Measurements from ENCODE around the gene PGAP3. TPM values are rescaled to one million over a fixed set of nuclear protein-coding genes. Genes with fewer than 3 reads are reported as not detected.

Gene PGAP3
- total and polyA plus RNA-seq, 3 experiments from 2014 or later: 11.8 to 22.4 (median 12.1) TPM

DNA sequence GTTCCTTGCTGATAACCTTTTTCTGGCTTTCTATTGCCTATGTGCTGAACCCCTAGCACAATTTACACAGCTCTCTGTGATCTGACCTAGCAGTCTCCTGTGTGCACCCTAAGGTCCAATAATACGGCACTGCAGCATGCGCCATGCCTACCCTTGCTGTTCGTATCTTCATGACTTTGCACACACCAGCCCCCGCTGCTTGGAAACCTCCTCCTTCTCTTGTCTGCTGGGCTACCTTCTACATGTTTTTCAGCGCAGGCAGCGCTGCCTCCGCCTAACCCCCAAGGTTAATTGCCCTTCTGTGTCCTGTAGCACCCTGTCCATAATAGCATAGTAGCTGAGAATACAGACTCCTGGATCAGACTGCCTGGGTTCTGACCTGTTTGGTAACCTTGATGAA lies 49.5 kb downstream of the PGAP3 start:
- POLR2A ChIA-PET: no interaction called here

DNA sequence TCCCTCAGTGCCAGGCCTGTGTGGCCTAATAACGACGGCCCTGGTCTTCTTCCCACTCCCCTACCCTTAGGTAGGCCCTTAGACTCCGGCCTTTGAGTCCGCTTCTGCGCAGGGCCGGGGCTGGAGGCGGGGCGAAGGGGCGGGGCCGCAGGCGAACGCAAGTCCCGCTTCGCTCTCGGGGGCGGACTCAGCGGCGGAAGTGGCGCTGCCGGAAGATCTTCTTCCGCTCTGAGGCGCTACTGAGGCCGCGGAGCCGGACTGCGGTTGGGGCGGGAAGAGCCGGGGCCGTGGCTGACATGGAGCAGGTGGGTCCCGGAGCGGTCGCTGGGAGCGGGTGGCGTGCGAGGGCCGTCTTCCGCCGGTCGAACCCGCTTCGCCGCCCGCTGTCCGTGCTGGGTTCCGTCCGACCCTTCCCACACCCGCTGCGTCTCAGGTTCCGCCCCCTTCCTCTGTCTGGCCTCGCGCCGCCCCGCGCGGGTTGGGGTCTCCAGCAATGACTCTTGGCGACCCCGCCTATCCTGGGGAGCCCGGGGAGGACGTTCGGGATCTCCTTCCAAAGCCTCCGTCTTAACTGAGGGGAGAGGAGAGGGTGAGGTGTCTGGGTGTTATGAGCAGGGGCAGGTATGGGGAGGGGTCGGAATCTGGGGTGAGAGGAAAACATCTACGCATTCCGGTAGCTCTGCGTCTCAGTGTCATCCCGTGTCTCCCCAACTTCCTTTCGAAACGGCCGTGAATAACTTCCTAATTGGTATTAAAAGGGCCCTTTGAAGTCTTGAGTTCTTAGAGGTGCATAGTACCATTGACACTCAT lies 50.7 kb downstream of the PGAP3 start, which contains the start of gene STARD3:
Gene STARD3 (plus strand): TSS at position 218 of the 810 bp plus-strand sequence. CDS start 16,388 bp downstream, outside the sequence.
- CTCF ChIA-PET: interaction anchor here (0.9 to 10.7 kb wide), 5 partner anchors 15 to 117 kb away, joined by 3 to 161 read pairs (median 25); partner anchors contain the start of gene PPP1R1B
- peak within 1 kb of the TSS; percentile 90 to 96 (median 93) for H3K4me3 Mint-ChIP-seq
- POLR2A ChIA-PET: interaction anchor here (0.6 to 1.1 kb wide), 2 partner anchors 18 to 91 kb away, joined by 3 to 5 read pairs; no protein-coding TSS in a partner anchor
- Histone ChIP-seq H3K27ac (ENCODE audit: low read depth, low read length) (peak within 1 kb of the TSS; percentile 90), H3K27me3 (ENCODE audit: insufficient read depth, low read length, poor library complexity, severe bottlenecking) (no peaks in the 10 kb centered on the region), H3K36me3 (ENCODE audit: insufficient read depth, low read length) (no peaks in the 10 kb centered on the region), H3K4me3 (ENCODE audit: low read length) (peak within 1 kb of the TSS; percentile 98), H3K9me3 (ENCODE audit: low read length) (no peaks in the 10 kb centered on the region), H3K4me1 (ENCODE audit: insufficient read depth, low read length) (peaks cover 55% of the 10 kb centered on the region)
- peak; percentile 84 to 93 (median 89) for DNase-seq
- H3K27ac Mint-ChIP-seq: peak within 1 kb of the TSS; percentile 82 to 98 (median 96)
- peaks cover 55 to 70% (median 61%) of the 10 kb centered on the region in 3 donors for H3K4me1 Mint-ChIP-seq
- H3K27me3 Mint-ChIP-seq: peaks cover 0 to 5% of the 10 kb centered on the region in 2 donors
- no peaks in the 10 kb centered on the region for H3K9me3 Mint-ChIP-seq
- H3K36me3 Mint-ChIP-seq: peaks cover 0 to 16% (median 0%) of the 10 kb centered on the region in 3 donors

More for the DNA sequence above, 49.5 kb downstream of the PGAP3 start:
- no peaks in the 10 kb centered on the region for H3K36me3 ChIP-seq (ENCODE audit: insufficient read depth, low read length)
- H3K27ac ChIP-seq (ENCODE audit: low read depth, low read length): no peak overlapping the region
- no peak for DNase-seq
- CTCF ChIA-PET: interaction anchor here (0.9 to 10.7 kb wide), 3 partner anchors 15 to 91 kb away, joined by 3 to 161 read pairs (median 34); partner anchors contain the start of gene PPP1R1B
- Mint-ChIP-seq H3K9me3 (no peaks in the 10 kb centered on the region), H3K27ac (peak overlapping the region; percentile 48 to 98 (median 92)), H3K4me1 (peaks cover 66 to 81% (median 73%) of the 10 kb centered on the region in 3 donors), H3K36me3 (peaks cover 0 to 17% (median 0%) of the 10 kb centered on the region in 3 donors), H3K27me3 (no peaks in the 10 kb centered on the region), H3K4me3 (peak overlapping the region; percentile 90 to 96 (median 93))
- H3K27me3 ChIP-seq (ENCODE audit: insufficient read depth, low read length, poor library complexity, severe bottlenecking): no peaks in the 10 kb centered on the region
- H3K4me3 ChIP-seq (ENCODE audit: low read length): peak overlapping the region; percentile 98
- H3K9me3 ChIP-seq (ENCODE audit: low read length): no peaks in the 10 kb centered on the region
- peaks cover 67% of the 10 kb centered on the region for H3K4me1 ChIP-seq (ENCODE audit: insufficient read depth, low read length)

DNA sequence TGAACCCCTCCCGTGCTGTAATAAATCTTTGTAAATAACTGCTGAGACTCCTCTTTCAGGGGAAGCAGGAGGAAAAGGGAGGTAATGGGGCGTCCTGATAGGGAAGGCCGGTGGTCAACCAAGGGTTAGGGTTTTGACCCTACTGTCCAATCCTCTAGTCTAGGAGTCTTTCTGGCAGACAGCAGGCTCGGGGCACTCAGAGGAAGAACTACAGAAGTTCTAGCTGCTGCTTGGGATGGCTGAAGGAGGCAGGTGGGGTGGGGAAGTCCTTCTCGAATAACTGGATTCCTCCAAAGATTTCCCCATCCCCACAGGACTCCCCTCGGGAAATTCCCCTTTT lies 51.3 kb downstream of the PGAP3 start:
- DNase-seq: no peak
- CTCF ChIA-PET: interaction anchor here (1.0 to 10.7 kb wide), 3 partner anchors 14 to 117 kb away, joined by 3 to 161 read pairs (median 25); partner anchors contain the start of gene PPP1R1B
- Histone ChIP-seq H3K4me3 (ENCODE audit: low read length) (peak overlapping the region; percentile 98), H3K9me3 (ENCODE audit: low read length) (no peaks in the 10 kb centered on the region), H3K27ac (ENCODE audit: low read depth, low read length) (peak overlapping the region; percentile 90), H3K4me1 (ENCODE audit: insufficient read depth, low read length) (peaks cover 50% of the 10 kb centered on the region), H3K36me3 (ENCODE audit: insufficient read depth, low read length) (no peaks in the 10 kb centered on the region), H3K27me3 (ENCODE audit: insufficient read depth, low read length, poor library complexity, severe bottlenecking) (no peaks in the 10 kb centered on the region)
- Mint-ChIP-seq H3K27ac (peak overlapping the region; percentile 74 to 98 (median 93)), H3K9me3 (no peaks in the 10 kb centered on the region), H3K4me3 (peak overlapping the region; percentile 90 to 96 (median 93)), H3K4me1 (peaks cover 51 to 64% (median 55%) of the 10 kb centered on the region in 3 donors), H3K36me3 (peaks cover 0 to 16% (median 0%) of the 10 kb centered on the region in 3 donors), H3K27me3 (peaks cover 0 to 10% of the 10 kb centered on the region in 2 donors)
- POLR2A ChIA-PET: no interaction called here

DNA sequence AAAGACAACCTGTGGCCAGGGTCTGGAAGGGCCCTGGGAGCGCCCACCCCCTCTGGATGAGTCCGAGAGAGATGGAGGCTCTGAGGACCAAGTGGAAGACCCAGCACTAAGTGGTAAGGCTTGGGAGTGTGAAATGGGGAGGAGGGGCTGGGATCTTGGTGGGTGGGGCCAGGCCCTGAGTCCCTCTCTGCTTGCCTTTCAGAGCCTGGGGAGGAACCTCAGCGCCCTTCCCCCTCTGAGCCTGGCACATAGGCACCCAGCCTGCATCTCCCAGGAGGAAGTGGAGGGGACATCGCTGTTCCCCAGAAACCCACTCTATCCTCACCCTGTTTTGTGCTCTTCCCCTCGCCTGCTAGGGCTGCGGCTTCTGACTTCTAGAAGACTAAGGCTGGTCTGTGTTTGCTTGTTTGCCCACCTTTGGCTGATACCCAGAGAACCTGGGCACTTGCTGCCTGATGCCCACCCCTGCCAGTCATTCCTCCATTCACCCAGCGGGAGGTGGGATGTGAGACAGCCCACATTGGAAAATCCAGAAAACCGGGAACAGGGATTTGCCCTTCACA lies 52.2 kb downstream of the PGAP3 start:
- Mint-ChIP-seq H3K9me3 (no peaks in the 10 kb centered on the region), H3K27me3 (peaks cover 3 to 17% of the 10 kb centered on the region in 2 donors), H3K4me3 (peak overlapping the region; percentile 29 to 96 (median 93)), H3K27ac (peak overlapping the region; percentile 77 to 98 (median 93)), H3K36me3 (peaks cover 0 to 15% (median 0%) of the 10 kb centered on the region in 3 donors), H3K4me1 (peaks cover 46 to 60% (median 48%) of the 10 kb centered on the region in 3 donors)
- ChIA-PET CTCF (interaction anchor here (0.7 to 10.7 kb wide), 4 partner anchors 13 to 226 kb away, joined by 3 to 161 read pairs (median 16); partner anchors contain the start of genes PNMT and PPP1R1B), POLR2A (no interaction called here)
- Histone ChIP-seq H3K4me3 (ENCODE audit: low read length) (no peak overlapping the region), H3K4me1 (ENCODE audit: insufficient read depth, low read length) (peaks cover 41% of the 10 kb centered on the region), H3K36me3 (ENCODE audit: insufficient read depth, low read length) (no peaks in the 10 kb centered on the region), H3K27ac (ENCODE audit: low read depth, low read length) (no peak overlapping the region), H3K27me3 (ENCODE audit: insufficient read depth, low read length, poor library complexity, severe bottlenecking) (no peaks in the 10 kb centered on the region), H3K9me3 (ENCODE audit: low read length) (no peaks in the 10 kb centered on the region)
- no peak for DNase-seq

DNA sequence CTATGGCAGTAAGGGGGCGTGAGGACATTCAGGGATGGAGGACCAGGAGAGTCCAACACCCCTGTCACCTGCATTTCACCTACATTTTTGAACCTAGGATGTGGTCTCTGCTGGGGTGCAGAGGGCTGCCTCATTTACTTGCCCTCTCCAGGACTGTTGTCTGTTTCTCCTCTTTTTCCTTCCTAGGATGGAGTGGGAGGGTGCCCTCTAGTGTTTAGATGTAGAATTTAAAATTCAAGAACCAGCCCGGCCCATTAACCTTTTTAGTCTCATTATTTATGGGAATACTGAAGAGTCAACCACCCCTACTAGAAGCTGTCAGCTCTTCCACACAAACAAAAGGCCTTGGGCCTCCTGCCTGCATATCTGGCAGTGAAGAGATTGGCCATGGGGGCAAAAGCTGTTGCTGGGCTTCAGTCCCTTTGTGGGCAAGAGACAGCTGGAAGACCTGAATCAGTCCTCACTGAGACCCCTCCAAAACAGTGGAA lies 53.4 kb downstream of the PGAP3 start:
- H3K27ac ChIP-seq (ENCODE audit: low read depth, low read length): no peak overlapping the region
- Mint-ChIP-seq H3K9me3 (no peaks in the 10 kb centered on the region), H3K4me3 (peak overlapping the region in 2 of 7 donors; percentile 37 to 76), H3K27me3 (peaks cover 3 to 21% of the 10 kb centered on the region in 2 donors), H3K27ac (peak overlapping the region in 5 of 8 donors; percentile 33 to 82 (median 42)), H3K4me1 (peaks cover 36 to 47% (median 36%) of the 10 kb centered on the region in 3 donors), H3K36me3 (peaks cover 0 to 8% (median 0%) of the 10 kb centered on the region in 3 donors)
- peak in 2 of 5 donors; percentile 29 to 45 for DNase-seq
- H3K36me3 ChIP-seq (ENCODE audit: insufficient read depth, low read length): no peaks in the 10 kb centered on the region
- POLR2A ChIA-PET: no interaction called here
- no peaks in the 10 kb centered on the region for H3K9me3 ChIP-seq (ENCODE audit: low read length)
- CTCF ChIA-PET: interaction anchor here (0.9 to 10.7 kb wide), 8 partner anchors 12 to 48 kb away, joined by 3 to 161 read pairs (median 6); partner anchors contain the start of genes PNMT and PPP1R1B
- peaks cover 29% of the 10 kb centered on the region for H3K4me1 ChIP-seq (ENCODE audit: insufficient read depth, low read length)
- no peaks in the 10 kb centered on the region for H3K27me3 ChIP-seq (ENCODE audit: insufficient read depth, low read length, poor library complexity, severe bottlenecking)
- no peak overlapping the region for H3K4me3 ChIP-seq (ENCODE audit: low read length)

DNA sequence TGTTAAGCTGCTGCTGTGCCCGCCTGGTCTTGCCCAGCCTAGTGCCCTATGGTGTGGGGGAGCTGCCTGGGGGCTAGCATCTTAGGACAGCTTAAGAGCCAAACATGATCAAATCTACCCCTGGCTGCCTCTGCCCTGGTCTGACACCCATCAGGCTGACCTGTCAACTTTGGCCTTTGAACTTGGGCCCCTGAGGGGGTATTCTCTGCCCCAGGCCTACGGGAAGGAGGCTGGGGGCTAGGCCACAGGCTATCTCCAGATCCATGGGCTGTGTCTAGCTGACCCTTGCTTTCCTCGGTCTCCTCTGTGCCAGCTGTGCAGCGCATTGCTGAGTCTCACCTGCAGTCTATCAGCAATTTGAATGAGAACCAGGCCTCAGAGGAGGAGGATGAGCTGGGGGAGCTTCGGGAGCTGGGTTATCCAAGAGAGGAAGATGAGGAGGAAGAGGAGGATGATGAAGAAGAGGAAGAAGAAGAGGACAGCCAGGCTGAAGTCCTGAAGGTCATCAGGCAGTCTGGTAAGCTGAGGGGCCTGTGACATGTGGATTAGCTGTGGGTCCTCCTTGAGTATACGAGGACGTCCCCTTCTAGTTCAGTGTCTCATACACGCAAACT lies 54.2 kb downstream of the PGAP3 start:
- Histone ChIP-seq H3K36me3 (ENCODE audit: insufficient read depth, low read length) (no peaks in the 10 kb centered on the region), H3K27me3 (ENCODE audit: insufficient read depth, low read length, poor library complexity, severe bottlenecking) (no peaks in the 10 kb centered on the region), H3K4me1 (ENCODE audit: insufficient read depth, low read length) (peaks cover 22% of the 10 kb centered on the region), H3K4me3 (ENCODE audit: low read length) (no peak overlapping the region), H3K27ac (ENCODE audit: low read depth, low read length) (no peak overlapping the region), H3K9me3 (ENCODE audit: low read length) (no peaks in the 10 kb centered on the region)
- CTCF ChIA-PET: interaction anchor here (0.9 to 10.7 kb wide), 7 partner anchors 11 to 347 kb away, joined by 3 to 161 read pairs (median 4); partner anchors contain the start of genes PPP1R1B and PSMD3
- H3K9me3 Mint-ChIP-seq: no peaks in the 10 kb centered on the region
- DNase-seq: no peak
- H3K27me3 Mint-ChIP-seq: peaks cover 5 to 24% of the 10 kb centered on the region in 2 donors
- peak overlapping the region in 1 of 8 donors; percentile 19 for H3K27ac Mint-ChIP-seq
- H3K36me3 Mint-ChIP-seq: peaks cover 0 to 8% (median 0%) of the 10 kb centered on the region in 3 donors
- H3K4me3 Mint-ChIP-seq: peak overlapping the region in 1 of 7 donors; percentile 70
- POLR2A ChIA-PET: no interaction called here
- peaks cover 29 to 39% (median 30%) of the 10 kb centered on the region in 3 donors for H3K4me1 Mint-ChIP-seq

DNA sequence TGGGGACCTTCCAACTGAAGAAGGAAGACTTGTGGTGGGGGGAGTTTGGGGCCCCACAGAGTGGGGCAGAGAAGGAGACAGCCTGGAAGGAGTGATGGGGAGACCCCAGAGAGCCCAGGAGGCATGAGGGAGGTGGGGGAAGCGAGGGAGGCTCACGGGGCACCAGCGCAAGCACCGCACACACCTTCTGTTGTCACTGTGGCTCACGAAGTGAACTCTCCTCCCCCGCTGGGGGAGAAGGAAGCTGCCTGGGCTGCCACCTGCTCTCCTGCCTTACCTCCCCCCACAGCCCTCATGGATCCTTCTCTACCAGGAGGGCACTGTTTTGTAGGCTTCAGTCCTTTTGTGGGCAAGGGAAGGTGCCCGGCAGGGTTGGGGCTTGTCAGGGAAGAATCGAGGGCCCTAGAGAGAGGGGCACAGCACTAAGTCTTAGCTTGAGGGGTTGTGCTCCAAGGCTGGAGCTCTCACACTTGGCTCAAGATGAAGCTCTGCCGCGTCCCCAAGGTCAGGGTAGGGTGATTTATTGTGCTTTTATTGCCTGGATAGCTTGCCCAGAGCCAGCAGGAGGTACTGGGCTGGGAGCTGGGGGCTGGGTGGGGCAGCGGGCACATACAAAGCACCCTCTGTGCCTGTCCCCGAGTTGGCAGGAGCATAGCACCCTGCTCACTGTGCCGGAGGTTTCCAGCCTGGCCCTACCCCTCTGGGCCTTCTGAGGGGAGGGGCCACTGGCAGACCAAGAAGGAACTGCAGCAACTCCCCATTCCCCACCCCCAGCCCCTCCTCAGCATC lies 55.5 kb downstream of the PGAP3 start:
- Mint-ChIP-seq H3K4me1 (peaks cover 16 to 26% (median 17%) of the 10 kb centered on the region in 3 donors), H3K27ac (no peak overlapping the region), H3K9me3 (no peaks in the 10 kb centered on the region), H3K27me3 (peaks cover 15 to 32% of the 10 kb centered on the region in 2 donors), H3K4me3 (no peak overlapping the region), H3K36me3 (peaks cover 0 to 2% (median 0%) of the 10 kb centered on the region in 3 donors)
- H3K4me1 ChIP-seq (ENCODE audit: insufficient read depth, low read length): peaks cover 10% of the 10 kb centered on the region
- no peak overlapping the region for H3K27ac ChIP-seq (ENCODE audit: low read depth, low read length)
- CTCF ChIA-PET: interaction anchor here (1.7 to 10.7 kb wide), 4 partner anchors 10 to 122 kb away, joined by 4 to 161 read pairs (median 16); partner anchors contain the start of gene PPP1R1B
- H3K36me3 ChIP-seq (ENCODE audit: insufficient read depth, low read length): no peaks in the 10 kb centered on the region
- H3K4me3 ChIP-seq (ENCODE audit: low read length): no peak overlapping the region
- no peak for DNase-seq
- peaks cover 7% of the 10 kb centered on the region for H3K27me3 ChIP-seq (ENCODE audit: insufficient read depth, low read length, poor library complexity, severe bottlenecking)
- no peaks in the 10 kb centered on the region for H3K9me3 ChIP-seq (ENCODE audit: low read length)
- POLR2A ChIA-PET: no interaction called here

All from CD8-positive, alpha-beta memory T cell (primary cell).